DOHH2 (cell line): ENCODE measurements around the gene C2CD3.

Experiments
- EZH2phosphoT487 ChIP-seq: fragments of 200-600 bp; sonication (generic); IDR thresholded peaks from 2 replicates; pipeline ENCODE4 v1.6.1; 2017; ENCODE audit warnings: borderline replicate concordance, mild to moderate bottlenecking, antibody characterized with exemption, low read length, moderate library complexity, mixed read lengths
- TF ChIP-seq, protein P1 (sequence below): fragments of 200-600 bp; sonication (generic); IDR thresholded peaks from one replicate; pipeline ENCODE4 v1.5.1; 2014; ENCODE audit warnings: antibody characterized with exemption, mild to moderate bottlenecking, low read depth, low read length; ENCODE audit not compliant: poor library complexity, severe bottlenecking

DNA sequence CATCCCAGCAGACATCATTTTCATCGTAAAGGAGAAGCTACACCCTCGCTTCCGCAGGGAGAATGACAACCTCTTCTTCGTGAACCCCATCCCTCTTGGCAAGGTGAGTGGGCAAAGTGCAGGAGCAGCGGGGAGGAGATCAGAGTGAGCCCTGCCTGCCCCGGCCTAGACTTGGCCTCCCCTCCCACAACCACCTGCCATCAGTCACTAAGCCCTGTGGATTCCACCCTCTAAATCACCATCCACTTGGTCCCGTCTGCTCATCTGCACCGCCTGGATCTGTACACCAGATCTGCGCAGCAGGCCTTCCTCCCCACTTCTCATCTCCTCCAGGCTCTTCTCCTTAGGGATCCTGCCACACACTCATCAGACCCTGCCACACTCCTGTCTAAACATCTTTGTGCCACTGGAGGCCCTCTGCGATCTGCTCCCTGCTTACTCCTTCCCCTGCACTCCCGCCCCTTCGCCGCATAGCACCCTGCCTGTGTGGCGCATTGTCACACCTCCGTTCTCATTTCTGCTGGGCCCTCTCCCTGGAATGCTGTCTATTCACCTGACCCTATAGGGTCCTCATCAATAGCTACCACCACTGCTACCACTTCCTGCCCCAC is 202.3 kb downstream of the C2CD3 start:
- TF ChIP-seq, protein P1, sequence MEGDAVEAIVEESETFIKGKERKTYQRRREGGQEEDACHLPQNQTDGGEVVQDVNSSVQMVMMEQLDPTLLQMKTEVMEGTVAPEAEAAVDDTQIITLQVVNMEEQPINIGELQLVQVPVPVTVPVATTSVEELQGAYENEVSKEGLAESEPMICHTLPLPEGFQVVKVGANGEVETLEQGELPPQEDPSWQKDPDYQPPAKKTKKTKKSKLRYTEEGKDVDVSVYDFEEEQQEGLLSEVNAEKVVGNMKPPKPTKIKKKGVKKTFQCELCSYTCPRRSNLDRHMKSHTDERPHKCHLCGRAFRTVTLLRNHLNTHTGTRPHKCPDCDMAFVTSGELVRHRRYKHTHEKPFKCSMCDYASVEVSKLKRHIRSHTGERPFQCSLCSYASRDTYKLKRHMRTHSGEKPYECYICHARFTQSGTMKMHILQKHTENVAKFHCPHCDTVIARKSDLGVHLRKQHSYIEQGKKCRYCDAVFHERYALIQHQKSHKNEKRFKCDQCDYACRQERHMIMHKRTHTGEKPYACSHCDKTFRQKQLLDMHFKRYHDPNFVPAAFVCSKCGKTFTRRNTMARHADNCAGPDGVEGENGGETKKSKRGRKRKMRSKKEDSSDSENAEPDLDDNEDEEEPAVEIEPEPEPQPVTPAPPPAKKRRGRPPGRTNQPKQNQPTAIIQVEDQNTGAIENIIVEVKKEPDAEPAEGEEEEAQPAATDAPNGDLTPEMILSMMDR: no peak
- no peak for TF ChIP-seq EZH2phosphoT487
